NCI-H748 (cell line): ENCODE data around the gene TEC.
A peak's percentile ranks its signal among the peaks of the same experiment; 100 is the strongest.

Source experiments
- DNase-seq: peaks from one replicate; lab custom pipeline; 2025; ENCODE audit not compliant: unreplicated experiment; lab: John Stamatoyannopoulos, UW

TEC gene

GRCh38 chr4:48127682-48128404 is 141.8 kb downstream of the TEC start:
- peak; percentile 68 for DNase-seq

GRCh38 chr4:48127231-48127630 is 142.4 kb downstream of the TEC start:
- peak; percentile 16 for DNase-seq

GRCh38 chr4:48126621-48127020 is 143.0 kb downstream of the TEC start:
- no peak for DNase-seq

- DNase-seq: no peak
These were observed 144.8 kb downstream of the TEC start for GRCh38 chr4:48124870-48125269.

GRCh38 chr4:48122756-48123155 is 146.9 kb downstream of the TEC start:
- peak; percentile 4 for DNase-seq

GRCh38 chr4:48121180-48121579 is 148.5 kb downstream of the TEC start:
- DNase-seq: no peak

GRCh38 chr4:48120132-48120531 is 149.5 kb downstream of the TEC start:
- DNase-seq: no peak

GRCh38 chr4:48119646-48120045 is 150.0 kb downstream of the TEC start:
- DNase-seq: no peak

GRCh38 chr4:48118081-48118480 is 151.6 kb downstream of the TEC start:
- DNase-seq: no peak

GRCh38 chr4:48116582-48116981 is 153.1 kb downstream of the TEC start:
- DNase-seq: no peak

- DNase-seq: no peak
These were observed 155.2 kb downstream of the TEC start for GRCh38 chr4:48114412-48114811.

- no peak for DNase-seq
These were observed 157.5 kb downstream of the TEC start for GRCh38 chr4:48112017-48112667.

- DNase-seq: no peak
These were observed 159.1 kb downstream of the TEC start for GRCh38 chr4:48110452-48110978.

- peak; percentile 69 for DNase-seq
These were observed 160.0 kb downstream of the TEC start for GRCh38 chr4:48109413-48110263.

- DNase-seq: no peak
These were observed 161.1 kb downstream of the TEC start for GRCh38 chr4:48108309-48109073.

- DNase-seq: no peak
These were observed 164.4 kb downstream of the TEC start for GRCh38 chr4:48105230-48105629.

GRCh38 chr4:48103483-48104139 is 166.0 kb downstream of the TEC start:
- no peak for DNase-seq

GRCh38 chr4:48102303-48102702 is 167.3 kb downstream of the TEC start:
- no peak for DNase-seq

GRCh38 chr4:48100256-48100655 is 169.4 kb downstream of the TEC start:
- DNase-seq: no peak

- no peak for DNase-seq
These were observed 174.2 kb downstream of the TEC start for GRCh38 chr4:48095441-48095840.
